GM12801 (cell line): ENCODE measurements around the gene ALG8.

Experiments
- TF ChIP-seq, protein P1 (sequence below): IDR thresholded peaks from one replicate; pipeline ENCODE4 v1.5.1; 2011; ENCODE audit warnings: control low read depth; ENCODE audit not compliant: insufficient read length; ENCODE audit errors: extremely low read depth

ALG8 gene

GRCh38 chr11:78151804-78152203 lies 12.4 kb upstream of the ALG8 start:
- TF ChIP-seq, protein P1, sequence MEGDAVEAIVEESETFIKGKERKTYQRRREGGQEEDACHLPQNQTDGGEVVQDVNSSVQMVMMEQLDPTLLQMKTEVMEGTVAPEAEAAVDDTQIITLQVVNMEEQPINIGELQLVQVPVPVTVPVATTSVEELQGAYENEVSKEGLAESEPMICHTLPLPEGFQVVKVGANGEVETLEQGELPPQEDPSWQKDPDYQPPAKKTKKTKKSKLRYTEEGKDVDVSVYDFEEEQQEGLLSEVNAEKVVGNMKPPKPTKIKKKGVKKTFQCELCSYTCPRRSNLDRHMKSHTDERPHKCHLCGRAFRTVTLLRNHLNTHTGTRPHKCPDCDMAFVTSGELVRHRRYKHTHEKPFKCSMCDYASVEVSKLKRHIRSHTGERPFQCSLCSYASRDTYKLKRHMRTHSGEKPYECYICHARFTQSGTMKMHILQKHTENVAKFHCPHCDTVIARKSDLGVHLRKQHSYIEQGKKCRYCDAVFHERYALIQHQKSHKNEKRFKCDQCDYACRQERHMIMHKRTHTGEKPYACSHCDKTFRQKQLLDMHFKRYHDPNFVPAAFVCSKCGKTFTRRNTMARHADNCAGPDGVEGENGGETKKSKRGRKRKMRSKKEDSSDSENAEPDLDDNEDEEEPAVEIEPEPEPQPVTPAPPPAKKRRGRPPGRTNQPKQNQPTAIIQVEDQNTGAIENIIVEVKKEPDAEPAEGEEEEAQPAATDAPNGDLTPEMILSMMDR, result no peak

GRCh38 chr11:78150754-78151153 lies 11.3 kb upstream of the ALG8 start:
- TF ChIP-seq, protein P1, result no peak

DNA sequence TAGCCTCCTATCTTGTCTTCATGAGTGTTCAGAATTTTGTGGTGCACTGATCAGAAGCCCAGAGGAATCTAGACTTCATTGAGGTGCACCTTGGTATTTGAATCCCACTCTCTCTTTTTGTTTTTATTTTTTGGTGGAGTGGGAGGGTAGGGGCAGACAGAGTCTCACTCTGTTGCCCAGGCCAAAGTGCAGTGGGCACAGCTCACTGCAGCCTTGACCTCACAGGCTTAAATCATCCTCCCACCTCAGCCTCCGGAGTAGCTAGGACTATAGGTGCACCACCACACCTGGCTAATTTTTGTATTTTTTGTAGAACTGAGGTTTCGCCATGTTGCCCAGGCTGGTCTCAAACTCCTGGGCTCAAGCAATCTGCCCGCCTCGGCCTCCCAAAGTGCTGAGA lies 10.9 kb upstream of the ALG8 start:
- TF ChIP-seq, protein P1, result no peak

DNA sequence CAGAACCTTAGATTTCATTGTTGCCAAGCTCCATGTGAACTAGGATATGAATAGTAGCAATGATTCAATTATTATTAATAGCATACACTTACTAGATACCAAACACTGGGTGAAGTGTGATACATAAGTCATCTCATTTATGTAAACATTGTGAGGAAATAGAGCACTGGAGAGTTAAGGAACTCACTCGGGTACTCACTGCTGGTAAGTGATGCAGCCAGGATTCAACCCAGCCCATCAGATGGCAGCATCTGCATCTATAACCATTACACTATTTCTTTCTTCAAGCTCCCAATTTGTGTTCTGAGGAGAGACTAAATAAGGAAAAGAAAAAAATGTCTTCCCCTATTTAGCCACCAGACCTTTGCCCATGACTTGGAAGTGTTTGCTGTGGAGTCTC lies 10.2 kb upstream of the ALG8 start:
- TF ChIP-seq, protein P1, result no peak

DNA sequence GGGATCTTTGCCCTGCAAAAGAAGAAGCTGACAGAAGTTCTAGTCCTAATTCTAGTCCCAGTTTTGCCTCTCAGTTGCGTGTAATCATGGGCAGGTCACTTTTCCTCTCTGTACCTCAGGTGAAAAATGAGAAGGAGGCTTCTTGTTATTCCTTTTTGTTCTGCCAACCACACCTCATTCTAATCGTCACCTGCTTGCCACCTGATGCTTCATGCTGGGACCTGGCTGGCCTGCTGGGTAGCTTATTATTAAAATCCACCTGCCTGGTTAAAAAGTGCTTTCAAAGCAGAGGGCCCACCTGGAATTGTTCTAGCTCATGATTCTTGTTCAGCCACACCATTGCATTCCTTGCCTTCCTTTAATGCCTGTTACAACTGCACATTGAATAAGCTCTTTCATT lies 8.4 kb upstream of the ALG8 start:
- TF ChIP-seq, protein P1, result no peak

DNA sequence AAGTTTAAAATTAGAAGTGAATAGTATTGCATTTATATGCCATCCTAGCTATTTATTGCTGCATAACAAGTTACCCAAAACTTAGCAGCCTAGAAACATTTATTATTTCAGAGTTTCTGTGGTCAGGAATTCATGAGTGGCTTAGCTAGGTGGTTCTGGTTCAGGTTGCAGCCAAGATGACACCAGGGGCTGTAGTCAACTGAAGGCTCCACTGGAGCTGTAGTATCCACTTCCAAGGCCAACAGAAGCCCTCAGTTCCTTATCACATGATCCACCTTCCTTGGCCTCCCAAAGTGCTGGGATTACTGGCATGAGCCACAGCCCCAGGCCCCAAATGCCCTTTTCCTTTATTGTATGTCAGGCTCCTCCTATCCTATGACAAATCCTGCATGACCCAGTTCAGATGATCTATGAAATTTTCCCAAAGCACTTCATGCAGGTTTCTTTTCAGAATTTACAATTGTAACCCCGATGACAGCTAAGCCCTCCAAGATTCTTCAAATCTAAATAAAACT lies 6.1 kb upstream of the ALG8 start:
- TF ChIP-seq, protein P1, result no peak

- TF ChIP-seq, protein P1, result no peak
Observed at GRCh38 chr11:78140392-78141077, 1.1 kb upstream of the ALG8 start.
